BJ (cell line): ENCODE data around the gene CP. TPM values are rescaled to one million over a fixed set of nuclear protein-coding genes. Genes with fewer than 3 reads are reported as not detected.
A peak's percentile ranks its signal among the peaks of the same experiment; 100 is the strongest.
"Not testable (repeated sequence)": the region's sequence is repeated elsewhere in the genome, so short reads cannot be mapped to it uniquely, and the experiment has no call there.

Experiments
- CTCF ChIA-PET: fragments of 350-600 bp; formaldehyde crosslinking; extraction: SDS; loops from one replicate; lab custom pipeline; 2021; ENCODE audit warnings: antibody characterized with exemption, inconsistent platforms; lab: Yijun Ruan, JAX
- POLR2A ChIA-PET: fragments of 300-600 bp; sonication (Branson Sonifier 250); formaldehyde crosslinking; extraction: SDS; loops from one replicate; lab custom pipeline; 2021; ENCODE audit warnings: antibody characterized with exemption; lab: Charles Lee
- DNase-seq: peaks from one replicate; pipeline ENCODE4 v3.0.0-alpha.2; 2011; ENCODE audit warnings: low read depth
- H3K27me3 ChIP-seq: 2 replicates; pipeline ENCODE4 v1.6.0; 2011; ENCODE audit warnings: low read length; ENCODE audit not compliant: control insufficient read depth, insufficient read depth
- H3K36me3 ChIP-seq: 2 replicates; pipeline ENCODE4 v1.5.1; 2011; ENCODE audit warnings: low read length; ENCODE audit not compliant: control insufficient read depth, insufficient read depth
- H3K4me3 ChIP-seq: 2 replicates; pipeline ENCODE4 v1.5.1; 2011; ENCODE audit warnings: low read depth, mild to moderate bottlenecking, control low read depth, low read length
- polyA plus RNA-seq: library from polyadenylated mRNA; depleted of rRNA; stranded (reverse); fragments of >200 nt; gene quantifications from 2 replicates; pipeline ENCODE4 v1.2.3, GENCODE V29; 2011
- TF ChIP-seq, protein P1 (sequence below): IDR thresholded peaks from 2 replicates; pipeline ENCODE4 v1.5.1; 2011; ENCODE audit warnings: low read depth, mild to moderate bottlenecking, control low read depth, inconsistent platforms, low read length, moderate library complexity; ENCODE audit not compliant: insufficient read depth

Gene CP
- polyA plus RNA-seq, 1 experiment: not detected

DNA sequence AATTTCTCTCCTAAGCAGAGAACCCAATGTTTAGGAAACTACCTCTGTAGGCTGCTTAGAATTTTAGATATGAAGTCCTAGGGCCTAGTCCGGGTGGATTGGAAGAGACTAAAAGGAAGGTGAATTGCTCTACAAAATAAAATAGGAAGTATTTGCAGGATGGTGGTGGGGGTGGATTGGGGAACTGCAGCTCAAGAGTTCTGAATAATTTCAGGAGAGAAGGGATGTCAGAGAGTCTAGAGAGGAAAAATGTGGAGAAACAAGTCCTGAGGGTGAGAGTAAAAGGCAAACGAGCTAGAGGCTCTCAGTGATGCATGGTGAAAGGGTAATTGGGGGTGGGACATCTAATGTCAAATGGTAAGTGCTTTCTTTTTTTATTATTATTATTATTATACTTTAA lies 10.2 kb upstream of the CP start:
- Histone ChIP-seq H3K27me3 (no peaks in the 10 kb centered on the region), H3K36me3 (no peaks in the 10 kb centered on the region), H3K4me3 (no peak overlapping the region)
- DNase-seq: no peak
- TF ChIP-seq, protein P1, sequence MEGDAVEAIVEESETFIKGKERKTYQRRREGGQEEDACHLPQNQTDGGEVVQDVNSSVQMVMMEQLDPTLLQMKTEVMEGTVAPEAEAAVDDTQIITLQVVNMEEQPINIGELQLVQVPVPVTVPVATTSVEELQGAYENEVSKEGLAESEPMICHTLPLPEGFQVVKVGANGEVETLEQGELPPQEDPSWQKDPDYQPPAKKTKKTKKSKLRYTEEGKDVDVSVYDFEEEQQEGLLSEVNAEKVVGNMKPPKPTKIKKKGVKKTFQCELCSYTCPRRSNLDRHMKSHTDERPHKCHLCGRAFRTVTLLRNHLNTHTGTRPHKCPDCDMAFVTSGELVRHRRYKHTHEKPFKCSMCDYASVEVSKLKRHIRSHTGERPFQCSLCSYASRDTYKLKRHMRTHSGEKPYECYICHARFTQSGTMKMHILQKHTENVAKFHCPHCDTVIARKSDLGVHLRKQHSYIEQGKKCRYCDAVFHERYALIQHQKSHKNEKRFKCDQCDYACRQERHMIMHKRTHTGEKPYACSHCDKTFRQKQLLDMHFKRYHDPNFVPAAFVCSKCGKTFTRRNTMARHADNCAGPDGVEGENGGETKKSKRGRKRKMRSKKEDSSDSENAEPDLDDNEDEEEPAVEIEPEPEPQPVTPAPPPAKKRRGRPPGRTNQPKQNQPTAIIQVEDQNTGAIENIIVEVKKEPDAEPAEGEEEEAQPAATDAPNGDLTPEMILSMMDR: no peak
- CTCF ChIA-PET: interaction anchor here (1.6 kb wide), 1 partner anchor 10 kb away, joined by 5 read pairs; no protein-coding TSS in a partner anchor
- POLR2A ChIA-PET: no interaction called here

DNA sequence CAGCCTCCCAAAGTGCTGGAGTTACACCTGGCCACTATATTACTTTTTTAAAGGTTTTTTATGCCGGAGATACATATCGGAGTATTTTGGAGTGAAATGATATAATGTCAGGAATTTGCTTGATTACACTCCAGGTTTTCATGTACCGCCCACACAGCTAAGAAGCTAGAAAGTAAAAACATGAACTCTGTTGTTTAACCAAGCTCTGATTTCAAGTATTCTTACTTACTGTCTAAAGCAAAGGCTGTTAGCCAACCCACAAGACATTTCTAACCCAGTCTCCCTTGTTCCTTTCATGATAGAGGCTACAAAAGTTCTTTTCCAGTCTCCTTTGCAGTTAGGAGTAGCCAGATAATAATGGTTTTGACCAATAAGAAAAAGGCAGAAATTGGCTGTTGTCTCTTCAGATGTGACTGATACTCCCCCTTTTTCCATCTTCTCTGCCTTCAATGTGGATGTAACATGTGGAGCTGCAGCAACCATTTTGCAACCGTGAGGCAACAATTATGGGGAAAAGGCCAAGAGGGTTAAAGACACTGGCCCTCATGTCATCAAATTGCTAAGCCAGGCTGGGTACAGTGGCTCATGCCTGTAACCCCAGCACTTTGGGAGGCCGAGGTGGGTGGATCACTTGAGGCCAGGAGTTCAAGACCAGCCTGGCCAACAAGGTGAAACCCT lies 6.1 kb upstream of the CP start:
- TF ChIP-seq, protein P1: no peak
- CTCF ChIA-PET: interaction anchor here (1.6 kb wide), 1 partner anchor 13 kb away, joined by 3 read pairs; no protein-coding TSS in a partner anchor

DNA sequence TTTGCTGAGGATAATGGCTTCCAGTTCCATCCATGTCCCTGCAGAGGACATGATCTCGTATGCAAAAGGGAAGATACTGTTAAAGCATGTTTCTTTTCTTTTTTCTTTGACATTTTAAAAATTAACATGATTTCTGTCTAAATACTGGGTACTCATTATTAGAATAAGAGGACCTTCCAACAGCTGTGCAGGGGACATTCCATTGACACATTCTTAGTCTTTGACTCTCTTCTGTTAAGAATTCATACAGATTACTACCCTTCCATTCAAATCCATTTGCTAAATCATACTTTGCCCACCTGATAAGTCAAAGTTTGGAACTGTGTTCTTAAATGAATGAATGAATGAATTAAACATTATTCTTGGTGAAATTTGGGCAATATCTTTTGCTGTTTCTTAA lies 5.1 kb upstream of the CP start:
- no peaks in the 10 kb centered on the region for H3K36me3 ChIP-seq
- TF ChIP-seq, protein P1: no peak
- ChIA-PET CTCF (interaction anchor here (1.6 kb wide), 1 partner anchor 14 kb away, joined by 3 read pairs; no protein-coding TSS in a partner anchor), POLR2A (no interaction called here)
- H3K4me3 ChIP-seq: no peak overlapping the region
- DNase-seq: no peak
- H3K27me3 ChIP-seq: no peaks in the 10 kb centered on the region

More for the DNA sequence above, 6.1 kb upstream of the CP start:
- no peak for DNase-seq
- POLR2A ChIA-PET: no interaction called here
- Histone ChIP-seq H3K4me3 (no peak overlapping the region), H3K27me3 (no peaks in the 10 kb centered on the region), H3K36me3 (no peaks in the 10 kb centered on the region)

DNA sequence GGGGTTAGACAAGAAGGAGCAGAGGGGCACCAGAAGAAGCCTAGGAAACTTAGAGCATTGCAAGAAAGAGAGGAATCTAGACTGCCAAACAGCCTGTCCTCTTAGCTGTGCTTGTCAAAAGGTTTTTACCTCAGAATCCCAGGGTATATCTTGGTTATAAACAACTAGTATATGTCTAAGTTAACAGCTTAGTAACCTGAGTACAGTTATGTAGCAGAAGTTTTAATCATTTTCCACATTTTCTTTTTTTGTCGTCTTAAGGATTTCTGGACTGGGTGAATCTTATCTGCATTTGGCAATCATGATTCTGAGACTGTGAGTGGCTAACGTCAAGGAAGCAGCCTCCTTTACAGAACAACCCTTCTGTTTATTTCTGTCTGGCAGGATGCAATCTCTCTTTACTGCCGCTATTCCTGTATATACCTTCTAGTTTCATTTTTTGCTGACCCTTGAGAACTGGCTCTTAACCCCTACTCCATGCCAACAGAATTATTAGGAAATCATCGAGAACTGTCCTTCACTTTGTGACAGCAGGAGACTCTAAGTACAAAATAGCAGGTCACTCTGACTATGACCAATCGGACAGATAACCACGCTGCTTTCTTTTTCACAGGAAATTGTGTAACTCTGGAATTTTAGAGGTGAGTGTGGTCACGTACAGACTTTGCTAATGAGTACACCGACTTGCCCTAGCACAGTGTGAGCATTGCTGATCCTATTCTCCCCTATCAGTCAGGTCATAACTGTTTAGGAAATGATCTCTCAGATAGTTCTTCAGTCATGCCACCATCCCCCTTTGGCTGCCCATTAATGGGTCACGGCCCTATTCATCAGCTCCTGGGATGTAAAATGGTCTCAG lies 3.3 kb upstream of the CP start:
- Histone ChIP-seq H3K27me3 (no peaks in the 10 kb centered on the region), H3K4me3 (peak overlapping the region; percentile 21), H3K36me3 (no peaks in the 10 kb centered on the region)
- ChIA-PET CTCF (interaction anchor here (0.9 to 1.6 kb wide), 2 partner anchors 9 to 40 kb away, joined by 3 to 6 read pairs; no protein-coding TSS in a partner anchor), POLR2A (interaction anchor here (0.5 kb wide), 1 partner anchor 13 kb away, joined by 5 read pairs; no protein-coding TSS in a partner anchor)
- TF ChIP-seq, protein P1: no peak
- DNase-seq: peak; percentile 39

DNA sequence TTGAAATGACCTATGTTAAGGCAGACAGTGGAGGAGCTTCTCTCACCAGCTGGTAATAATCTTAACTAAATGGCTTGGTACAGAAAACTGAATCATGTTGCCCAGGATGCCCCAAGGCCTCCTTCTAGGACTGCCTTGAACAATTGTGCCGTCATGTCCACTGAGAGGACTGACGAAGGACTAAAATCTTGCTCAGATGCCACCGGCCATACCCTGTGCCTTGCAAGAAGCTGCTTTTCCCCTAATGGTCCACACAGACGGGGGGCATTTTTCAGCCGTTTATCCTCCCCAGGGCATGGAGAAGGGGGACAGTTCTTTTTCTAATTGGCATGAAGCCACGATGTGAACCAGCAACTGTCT lies 1.8 kb upstream of the CP start:
- H3K27me3 ChIP-seq: no peaks in the 10 kb centered on the region
- no peaks in the 10 kb centered on the region for H3K36me3 ChIP-seq
- H3K4me3 ChIP-seq: no peak overlapping the region
- no peak for DNase-seq
- CTCF ChIA-PET: no interaction called here
- TF ChIP-seq, protein P1: no peak
- POLR2A ChIA-PET: no interaction called here

DNA sequence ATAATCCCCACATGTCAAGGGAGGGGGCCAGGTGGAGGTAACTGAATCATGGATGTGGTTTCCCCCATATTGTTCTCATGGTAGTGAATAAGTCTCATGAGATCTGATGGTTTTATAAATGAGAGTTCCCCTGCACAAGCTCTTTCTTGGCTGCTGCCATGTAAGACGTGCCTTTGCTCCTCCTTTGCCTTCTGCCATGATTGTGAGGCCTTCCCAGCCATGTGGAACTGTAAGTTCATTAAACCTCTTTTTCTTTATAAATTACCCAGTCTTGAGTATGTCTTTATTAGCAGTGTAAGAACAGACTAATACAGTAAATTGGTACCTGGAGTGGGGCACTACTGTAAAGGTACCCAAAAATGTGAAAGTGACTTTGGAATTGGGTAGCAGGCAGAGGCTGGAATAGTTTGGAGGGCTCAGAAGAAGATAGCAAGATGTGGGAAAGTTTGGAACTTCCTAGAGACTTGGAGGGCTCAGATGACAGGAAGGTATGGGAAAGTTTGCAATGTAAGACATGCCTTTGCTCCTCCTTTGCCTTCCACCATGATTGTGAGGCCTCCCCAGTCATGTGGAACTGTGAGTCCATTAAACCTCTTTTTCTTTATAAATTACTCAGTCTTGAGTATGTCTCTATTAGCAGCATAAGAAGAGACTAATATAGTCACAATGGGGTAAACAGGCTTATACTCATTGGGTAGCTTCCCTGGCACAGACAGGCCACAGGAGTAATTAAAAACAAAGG lies 2.1 kb downstream of the CP start:
- CTCF ChIA-PET, H3K36me3 ChIP-seq, H3K27me3 ChIP-seq, POLR2A ChIA-PET, H3K4me3 ChIP-seq, DNase-seq: not testable (repeated sequence)
